Measurements from ENCODE around the gene RSPH6A.

GRCh38 chr19:45782162-45782691 lies 32.9 kb downstream of the RSPH6A start, which contains the start of gene DMPK:
- no peak for TF ChIP-seq POLR2A (IDR thresholded peaks at IDR 0.05)
- TF ChIP-seq CTCF (IDR thresholded peaks at IDR 0.05): no peak

All from suprapubic skin (tissue), 3 donors.